NCI-H128 (cell line): ENCODE results near the gene CDC42.
A peak's percentile ranks its signal among the peaks of the same experiment; 100 is the strongest.

Experiments
- DNase-seq: peaks from one replicate; lab custom pipeline; 2025; ENCODE audit not compliant: unreplicated experiment; lab: John Stamatoyannopoulos, UW

The CDC42 gene

DNA sequence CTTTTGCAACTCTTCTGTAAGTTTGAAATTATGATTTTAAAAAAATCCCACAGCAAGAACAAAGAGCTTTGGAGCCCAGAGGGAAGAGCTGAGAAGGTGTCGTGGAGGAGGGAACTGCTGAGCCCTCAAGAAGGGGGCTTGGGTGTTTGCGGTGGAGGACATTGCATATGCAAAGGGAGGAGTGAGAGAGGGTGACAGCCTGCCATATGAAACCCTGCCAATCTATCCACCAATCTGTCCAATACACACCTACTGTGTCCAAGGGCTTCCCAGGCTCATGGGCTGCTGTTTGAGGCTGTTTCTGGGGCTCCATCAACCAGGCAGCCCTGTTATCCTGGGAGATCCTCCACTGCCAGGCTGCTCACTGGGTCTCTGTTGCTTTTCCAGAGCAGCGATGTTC, 75.2 kb downstream of the CDC42 start:
- DNase-seq = no peak

DNA sequence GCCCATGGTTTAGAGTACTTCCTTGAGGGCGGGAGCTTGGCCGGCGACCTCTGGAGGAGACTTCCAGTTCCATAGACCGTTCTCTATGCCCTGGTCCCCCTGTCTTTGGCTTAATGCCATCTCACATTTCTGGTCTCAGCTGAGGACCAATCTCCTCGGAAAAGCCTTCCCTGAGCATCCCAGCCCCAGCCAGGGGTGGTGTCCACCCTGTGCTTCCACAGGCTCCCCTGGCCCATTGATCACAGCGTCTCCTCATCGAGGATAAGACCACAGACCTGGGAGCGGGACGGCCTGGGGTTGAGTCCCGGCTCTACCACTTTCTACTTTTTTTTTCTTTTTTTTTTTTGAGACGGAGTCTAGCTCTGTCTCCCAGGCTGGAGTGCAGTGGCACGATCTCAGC, 75.9 kb downstream of the CDC42 start:
- DNase-seq = no peak

DNA sequence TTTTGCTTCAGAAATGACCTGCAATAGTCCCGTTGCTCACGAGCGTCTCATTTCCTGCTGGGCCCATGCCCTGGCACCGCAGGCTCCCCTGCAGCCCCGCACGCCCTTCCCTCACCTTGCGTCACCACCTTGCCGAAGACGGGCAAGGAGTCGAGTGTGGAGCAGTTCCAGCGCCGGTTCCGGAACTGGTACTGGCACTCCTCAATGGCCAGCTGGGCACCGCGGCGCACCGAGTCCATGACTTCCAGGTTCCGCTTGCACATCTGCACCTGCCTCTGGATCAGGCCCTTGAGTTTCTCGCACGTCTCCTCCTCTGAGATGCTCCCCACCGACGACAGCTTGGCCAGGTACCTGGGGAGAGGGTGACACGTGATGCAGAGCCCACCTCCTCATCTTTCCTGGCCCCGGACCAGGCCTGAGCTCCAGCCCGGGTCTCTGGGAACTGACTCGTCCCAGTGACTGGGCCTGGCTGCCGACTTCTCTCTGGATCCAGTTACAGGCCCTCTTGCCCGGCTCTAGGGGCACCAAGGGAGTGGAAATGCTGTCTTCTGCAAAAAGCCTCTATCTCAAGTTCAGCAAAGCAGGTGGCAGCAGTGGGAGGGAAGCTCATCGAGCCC, 77.1 kb downstream of the CDC42 start:
- no peak for DNase-seq

DNA sequence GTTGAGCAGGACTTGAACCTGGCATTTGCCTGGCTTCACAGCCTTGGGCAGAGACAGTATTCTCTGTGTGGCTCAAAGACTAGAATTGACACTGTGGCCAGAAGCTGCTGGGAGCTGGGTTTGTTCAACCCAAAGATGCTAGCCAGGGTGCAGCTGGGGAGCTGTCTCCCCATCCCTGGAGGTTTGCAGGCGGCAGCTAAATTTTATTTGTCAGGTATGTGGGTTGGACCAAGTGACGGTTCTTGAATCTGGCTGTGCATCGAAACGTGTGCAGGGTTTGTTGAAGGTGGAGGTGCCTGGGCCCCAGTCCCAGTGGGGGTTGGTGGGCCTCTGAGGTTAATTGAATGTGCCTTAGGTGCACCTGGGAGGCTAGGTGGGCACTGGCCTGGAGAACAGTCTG, 78.6 kb downstream of the CDC42 start:
- no peak for DNase-seq

DNA sequence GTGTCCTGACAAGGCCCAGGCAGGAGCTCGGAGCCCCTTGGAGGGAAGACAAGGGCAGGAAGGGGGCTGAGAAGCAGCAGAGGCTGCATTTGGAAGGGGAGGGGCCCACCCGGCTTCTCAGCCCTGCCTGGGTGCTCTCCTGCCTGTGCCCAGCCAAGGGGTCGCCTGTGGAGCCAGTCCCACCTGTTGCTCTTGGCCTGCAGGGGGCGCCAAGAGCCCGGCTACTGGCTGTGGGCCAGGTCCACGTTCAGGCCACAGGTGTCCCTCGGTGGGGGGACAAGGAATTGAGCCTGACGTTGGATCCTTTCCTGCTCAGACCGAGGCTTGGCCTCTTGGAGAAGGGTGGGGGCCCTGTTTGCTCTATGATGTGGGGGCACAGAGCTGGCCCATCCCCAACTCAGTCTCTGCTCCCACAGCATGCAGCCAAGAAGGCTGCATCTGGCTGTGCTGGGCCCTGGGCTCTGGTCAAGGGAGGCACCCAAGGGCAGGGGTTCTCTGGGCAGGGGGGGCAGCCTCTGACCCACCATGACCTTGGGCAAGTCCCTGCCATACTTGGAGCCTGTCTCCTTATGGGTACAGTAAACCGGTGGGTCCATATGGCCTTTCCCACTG, 79.5 kb downstream of the CDC42 start:
- peak; percentile 38 for DNase-seq

DNA sequence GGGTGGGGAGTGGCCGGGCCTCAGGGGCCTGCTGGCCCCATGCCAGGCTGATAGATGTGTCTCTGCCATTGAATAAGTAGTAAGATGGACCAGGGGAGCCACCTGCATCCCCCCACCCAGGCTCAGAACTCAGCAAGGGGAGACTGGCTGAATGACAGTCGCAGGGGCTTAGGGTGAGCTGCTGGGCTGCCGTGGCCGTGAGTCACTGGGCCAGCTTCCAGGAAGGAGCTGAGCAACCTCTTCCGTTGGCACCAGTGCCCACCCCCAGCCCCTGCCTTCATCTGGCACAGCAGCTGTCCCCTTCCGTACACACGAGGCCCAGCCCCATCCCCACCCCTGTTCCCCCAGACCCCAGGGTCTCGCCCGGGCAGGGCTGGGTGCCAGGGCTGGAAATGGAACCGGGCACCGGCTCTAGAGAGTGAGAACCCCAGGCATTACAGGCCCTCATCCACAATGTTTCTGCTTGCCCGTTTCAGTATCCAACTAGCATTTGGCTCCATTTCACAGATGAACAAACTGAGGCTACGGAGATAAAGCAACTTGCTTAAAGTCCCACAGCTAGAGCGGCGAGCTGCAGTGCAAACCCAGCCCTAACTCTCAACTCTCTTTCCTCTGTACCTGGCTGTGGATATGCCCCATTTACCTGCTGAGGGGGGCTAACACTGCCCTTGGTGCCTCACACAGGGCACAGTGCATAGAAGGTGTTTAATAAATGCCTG, 80.2 kb downstream of the CDC42 start:
- no peak for DNase-seq

DNA sequence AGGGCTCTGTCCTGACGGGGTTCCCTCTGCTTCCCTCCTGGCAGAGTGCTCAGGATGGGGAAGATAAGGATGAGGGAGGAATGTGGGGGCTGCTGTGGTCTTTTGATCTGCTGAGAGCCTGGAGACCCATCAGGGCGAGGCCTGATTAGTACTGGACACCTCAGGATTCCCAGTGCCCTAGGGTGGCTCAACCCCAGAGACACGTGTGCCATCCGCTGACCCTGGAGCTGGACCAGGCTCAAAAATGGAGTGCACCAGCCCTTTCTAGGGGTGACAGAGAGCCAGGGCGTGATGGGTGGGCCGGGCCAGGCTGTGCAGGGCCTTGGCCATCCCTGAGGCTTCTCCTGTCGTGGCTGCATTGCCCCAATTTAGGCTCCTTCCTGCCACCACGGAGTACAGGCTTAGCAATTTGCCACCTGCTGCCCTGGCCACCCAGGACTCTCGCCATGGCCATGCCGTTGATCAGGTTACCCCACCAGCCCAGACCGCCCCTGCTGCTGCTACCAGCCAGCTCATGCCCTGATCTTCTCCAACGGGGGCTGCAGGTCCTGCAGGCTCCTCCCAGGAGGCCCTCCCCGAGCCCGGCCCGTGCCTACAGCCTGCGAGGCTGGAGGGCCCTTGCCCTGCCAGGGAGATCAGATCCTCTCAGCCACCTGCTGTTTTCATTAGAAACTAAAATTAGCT, 80.9 kb downstream of the CDC42 start:
- DNase-seq = no peak

DNA sequence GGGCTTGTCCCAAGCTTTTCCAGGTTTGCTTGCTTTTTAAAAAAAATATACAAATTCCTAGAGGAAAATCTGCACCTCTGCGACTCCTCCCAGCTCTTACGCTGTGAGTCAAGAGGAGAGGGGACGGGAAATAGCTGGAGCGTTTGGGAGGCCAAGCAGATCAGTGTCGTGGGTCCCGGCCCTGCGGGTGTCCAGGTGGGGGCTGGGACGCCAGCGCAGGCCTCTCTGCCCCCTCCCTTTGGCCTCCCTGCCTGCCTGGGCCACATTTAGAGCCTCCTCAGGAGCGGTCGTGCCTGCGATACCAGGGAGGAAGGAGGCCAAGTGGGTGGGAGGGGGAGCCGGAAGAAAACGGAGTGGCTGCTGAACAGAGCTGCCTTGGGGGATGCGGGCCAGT, 81.4 kb downstream of the CDC42 start:
- DNase-seq = no peak

DNA sequence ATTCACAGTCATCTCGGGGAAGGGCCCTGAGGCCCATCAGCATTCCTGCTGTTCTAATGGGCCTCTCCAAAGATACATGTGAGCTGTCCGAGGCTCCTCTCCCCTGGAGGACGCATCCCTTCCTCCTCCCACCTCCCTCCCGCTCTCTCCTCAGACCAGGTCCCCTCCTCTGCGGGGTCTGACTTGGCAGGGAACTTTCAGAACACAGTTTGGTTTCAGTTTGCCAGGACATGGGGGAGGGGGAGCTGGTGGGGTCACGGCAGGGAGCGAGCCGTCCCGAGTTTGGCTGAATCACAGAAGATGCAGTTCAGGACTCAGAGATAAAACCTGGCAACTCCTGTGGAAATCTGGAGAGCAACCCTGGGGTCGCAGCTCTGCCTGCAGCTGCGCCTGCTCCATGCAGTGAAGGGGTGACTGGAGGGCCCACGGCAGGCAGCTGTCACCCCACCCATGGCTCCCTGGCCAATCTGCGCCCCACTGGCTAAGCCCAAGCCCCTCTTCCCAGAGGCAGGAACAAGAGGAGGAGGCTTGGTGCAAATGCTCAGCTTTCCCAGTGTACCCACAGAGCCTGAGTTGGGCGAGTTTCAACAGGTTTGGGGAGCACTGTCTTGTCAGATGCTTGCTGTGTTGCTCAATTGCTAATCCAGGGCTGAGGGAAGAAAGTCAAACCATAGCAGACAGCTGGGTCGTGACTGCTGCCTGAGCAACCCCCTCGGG, 84.7 kb downstream of the CDC42 start:
- DNase-seq = no peak

DNA sequence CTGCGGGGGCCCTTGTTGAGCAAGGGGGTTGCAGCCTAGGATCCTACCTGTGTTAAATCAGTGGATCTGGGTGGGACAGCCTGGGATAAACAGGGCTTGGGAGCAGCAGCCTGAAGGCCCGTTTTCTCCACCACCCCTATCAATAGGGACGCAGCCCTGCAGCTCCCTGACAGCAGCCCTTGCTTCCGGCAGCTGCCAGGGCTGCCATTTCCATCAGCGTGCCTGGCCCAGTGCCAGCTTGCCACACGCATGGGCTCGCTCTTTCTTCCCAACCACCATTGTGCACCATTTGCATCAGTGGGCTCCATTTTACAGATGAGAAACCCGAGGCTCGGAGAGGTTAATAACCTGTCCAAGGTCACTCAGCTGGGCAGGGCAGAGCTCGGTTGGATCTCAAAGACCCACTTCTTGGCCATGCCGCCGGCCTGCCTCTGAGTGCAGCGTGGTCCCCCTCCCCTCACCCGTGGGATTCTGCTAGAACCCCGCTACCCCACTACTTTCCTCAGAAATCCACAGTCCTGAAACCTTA, 86.6 kb downstream of the CDC42 start:
- no peak for DNase-seq

DNA sequence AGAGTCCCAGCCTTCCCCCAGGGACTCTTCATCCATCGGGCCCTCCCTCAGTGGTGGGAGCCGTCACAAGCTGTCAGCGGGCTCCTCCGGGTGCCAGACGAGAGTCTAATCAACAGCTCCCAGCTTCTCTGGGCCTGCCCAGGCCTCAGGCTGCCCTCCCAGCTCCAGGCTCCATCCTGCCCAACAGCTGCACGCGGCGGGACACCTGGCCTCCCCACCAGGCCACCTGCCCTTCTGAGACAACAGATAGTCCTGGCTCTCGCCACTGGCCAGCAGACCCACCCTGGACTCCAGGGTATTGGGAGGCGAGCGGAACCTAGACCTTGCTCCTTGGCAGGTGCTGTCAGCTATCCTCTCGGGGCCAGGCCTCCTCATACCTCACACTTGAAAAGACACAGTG, 87.3 kb downstream of the CDC42 start:
- DNase-seq = no peak
